ENCODE results near the gene CTSG.
"Not testable (repeated sequence)": the region's sequence is repeated elsewhere in the genome, so short reads cannot be mapped to it uniquely, and the experiment has no call there.

The CTSG gene

DNA sequence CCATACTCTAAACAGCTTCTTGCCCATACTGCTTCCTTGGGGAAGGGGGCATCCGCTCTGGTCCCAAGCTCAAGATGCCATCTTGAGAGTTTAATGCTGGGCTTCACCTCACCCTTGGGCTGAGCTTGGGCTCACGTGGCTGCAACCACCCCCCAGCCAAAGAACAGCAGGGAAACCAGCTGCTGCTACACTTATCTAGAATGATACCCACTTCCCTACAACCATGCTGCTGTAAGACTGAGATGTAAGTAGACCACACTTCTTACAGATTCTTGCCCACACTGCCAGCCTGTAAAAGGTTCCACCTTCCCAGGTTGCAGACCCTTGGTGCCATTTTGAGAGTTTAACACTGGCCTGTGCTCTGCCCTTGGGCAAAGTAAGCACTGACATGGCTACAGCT lies 9.7 kb downstream of the CTSG start:
- H3K4me3 ChIP-seq: no peak overlapping the region
- no peaks in the 10 kb centered on the region for H3K4me1 ChIP-seq
- DNase-seq: no peak
- no peaks in the 10 kb centered on the region for H3K36me3 ChIP-seq
- no peak for TF ChIP-seq CTCF (IDR thresholded peaks at IDR 0.05)
- H3K9me3 ChIP-seq: peaks cover 0 to 15% (median 6%) of the 10 kb centered on the region in 3 donors
- H3K27ac ChIP-seq: no peak overlapping the region
- H3K27me3 ChIP-seq: no peaks in the 10 kb centered on the region
- intact Hi-C loops (cut with DNase I; ENCODE audit: low total_unique reads): no loop called here

- TF ChIP-seq CTCF (IDR thresholded peaks at IDR 0.05): no peak
- intact Hi-C loops (cut with DNase I; ENCODE audit: low total_unique reads): no loop called here
- Histone ChIP-seq H3K27ac (no peak overlapping the region), H3K9me3 (peaks cover 0 to 15% (median 6%) of the 10 kb centered on the region in 3 donors), H3K4me3 (no peak overlapping the region), H3K4me1 (no peaks in the 10 kb centered on the region), H3K36me3 (no peaks in the 10 kb centered on the region), H3K27me3 (no peaks in the 10 kb centered on the region)
- DNase-seq: no peak
Measured at GRCh38 chr14:24565766-24566165, 10.3 kb downstream of the CTSG start.

GRCh38 chr14:24563505-24563904 lies 12.5 kb downstream of the CTSG start:
- no peak for TF ChIP-seq CTCF (IDR thresholded peaks at IDR 0.05)
- Histone ChIP-seq H3K36me3 (no peaks in the 10 kb centered on the region), H3K9me3 (peaks cover 0 to 15% (median 6%) of the 10 kb centered on the region in 3 donors), H3K27me3 (no peaks in the 10 kb centered on the region), H3K4me1 (no peaks in the 10 kb centered on the region), H3K27ac (no peak overlapping the region), H3K4me3 (no peak overlapping the region)
- intact Hi-C loops (cut with DNase I; ENCODE audit: low total_unique reads): no loop called here
- DNase-seq: no peak

GRCh38 chr14:24556756-24557155 lies 19.3 kb downstream of the CTSG start:
- no peak overlapping the region for H3K4me3 ChIP-seq
- intact Hi-C loops (cut with DNase I; ENCODE audit: low total_unique reads): no loop called here
- no peak for DNase-seq
- H3K27me3 ChIP-seq: no peaks in the 10 kb centered on the region
- no peaks in the 10 kb centered on the region for H3K4me1 ChIP-seq
- no peak for TF ChIP-seq CTCF (IDR thresholded peaks at IDR 0.05)
- peaks cover 0 to 4% (median 0%) of the 10 kb centered on the region in 3 donors for H3K9me3 ChIP-seq
- no peaks in the 10 kb centered on the region for H3K36me3 ChIP-seq
- H3K27ac ChIP-seq: no peak overlapping the region

GRCh38 chr14:24549064-24549463 lies 27.0 kb downstream of the CTSG start:
- H3K9me3 ChIP-seq: peaks cover 0 to 11% (median 2%) of the 10 kb centered on the region in 3 donors
- H3K4me3 ChIP-seq; H3K27me3 ChIP-seq; intact Hi-C loops (cut with DNase I; ENCODE audit: low total_unique reads); H3K27ac ChIP-seq; H3K36me3 ChIP-seq; H3K4me1 ChIP-seq; DNase-seq: not testable (repeated sequence)

GRCh38 chr14:24542346-24542936 lies 33.6 kb downstream of the CTSG start:
- TF ChIP-seq CTCF (IDR thresholded peaks at IDR 0.05): no peak
- intact Hi-C loops (cut with DNase I; ENCODE audit: low total_unique reads): no loop called here
- no peaks in the 10 kb centered on the region for H3K36me3 ChIP-seq
- no peaks in the 10 kb centered on the region for H3K27me3 ChIP-seq
- no peaks in the 10 kb centered on the region for H3K4me1 ChIP-seq
- peaks cover 0 to 1% (median 0%) of the 10 kb centered on the region in 3 donors for H3K9me3 ChIP-seq
- DNase-seq: no peak
- H3K4me3 ChIP-seq: no peak overlapping the region
- H3K27ac ChIP-seq: no peak overlapping the region

Data from tibial artery (tissue), 4 donors.